Measurements from ENCODE around the gene SMARCA1.

GRCh38 chrX:129568349-129568748 is 45.1 kb upstream of the SMARCA1 start:
- TF ChIP-seq POLR2A (IDR thresholded peaks at IDR 0.05; ENCODE audit: low read depth, low read length) (no peak), TAF1 (IDR thresholded peaks at IDR 0.05; ENCODE audit: borderline replicate concordance, low read depth, low read length) (no peak), POLR2AphosphoS5 (IDR thresholded peaks at IDR 0.05; ENCODE audit: low read depth, low read length) (no peak)
